Measurements from ENCODE around the gene DIABLO. TPM values are rescaled to one million over a fixed set of nuclear protein-coding genes. Genes with fewer than 3 reads are reported as not detected.
"Not testable (repeated sequence)": the region's sequence is repeated elsewhere in the genome, so short reads cannot be mapped to it uniquely, and the experiment has no call there.

DIABLO gene
- total RNA-seq, 1 experiment from 2014 or later = 68.7 TPM

DNA sequence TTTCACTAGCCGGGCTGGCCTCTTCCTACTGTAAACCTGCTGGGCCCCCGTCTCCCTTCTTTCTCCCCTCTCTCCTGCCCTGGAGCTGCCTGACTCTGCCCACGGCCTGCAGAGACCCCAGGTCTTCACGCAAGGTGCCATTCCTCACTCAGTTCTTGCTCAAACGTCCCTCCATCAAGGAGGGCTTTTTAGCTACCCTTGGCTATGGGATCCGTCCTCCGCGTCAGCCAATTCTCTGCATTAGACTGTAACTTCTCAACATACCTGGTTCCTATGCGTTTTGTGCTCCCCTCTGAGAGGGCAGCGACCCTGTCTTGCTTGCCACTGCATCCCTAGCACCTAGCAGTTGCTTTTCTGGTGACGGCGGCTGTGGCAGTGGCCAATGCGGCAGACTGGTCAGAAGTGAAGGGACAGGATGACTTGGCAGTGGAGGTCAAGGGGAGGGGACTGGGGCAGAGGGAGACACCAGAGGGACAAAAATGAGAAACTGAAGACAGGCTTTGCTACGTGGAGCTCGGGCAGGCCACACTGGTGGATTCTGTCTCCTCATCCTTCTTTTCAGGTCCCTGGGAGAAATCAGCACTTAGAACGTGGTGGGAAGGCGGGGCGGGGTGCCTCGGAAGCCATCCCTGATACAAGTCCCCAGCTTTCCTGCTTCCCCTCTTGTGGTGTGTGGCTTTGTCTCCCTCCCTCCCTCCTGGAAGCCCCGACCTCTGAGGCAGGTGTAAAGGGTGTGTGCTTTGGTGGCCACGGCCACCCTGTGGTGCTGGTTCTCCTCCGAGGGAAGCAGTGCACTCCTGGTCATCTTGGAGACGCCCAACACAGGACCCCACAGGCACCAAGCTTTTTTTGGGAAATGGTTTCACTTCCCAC lies 20.6 kb downstream of the DIABLO start:
- TSS peak; percentile 19 for BruUV-seq (replicated peaks)
- peaks cover 45% of the 10 kb centered on the region for H3K27me3 Mint-ChIP-seq (ENCODE audit: unreplicated experiment)
- peak overlapping the region; percentile 1 for H3K27ac Mint-ChIP-seq (ENCODE audit: unreplicated experiment)
- no peaks in the 10 kb centered on the region for H3K9me3 Mint-ChIP-seq (ENCODE audit: low read depth, unreplicated experiment)
- intact Hi-C loops (cut with micrococcal nuclease; ENCODE audit: unreplicated experiment) = no loop called here
- DNase-seq = no peak
- H3K4me1 Mint-ChIP-seq (ENCODE audit: low read depth, unreplicated experiment) = no peaks in the 10 kb centered on the region
- peaks cover 59% of the 10 kb centered on the region for H3K36me3 Mint-ChIP-seq (ENCODE audit: insufficient read depth, unreplicated experiment)
- H3K4me3 Mint-ChIP-seq (ENCODE audit: low read depth, unreplicated experiment) = peak overlapping the region; percentile 70
- TF ChIP-seq, protein P1, sequence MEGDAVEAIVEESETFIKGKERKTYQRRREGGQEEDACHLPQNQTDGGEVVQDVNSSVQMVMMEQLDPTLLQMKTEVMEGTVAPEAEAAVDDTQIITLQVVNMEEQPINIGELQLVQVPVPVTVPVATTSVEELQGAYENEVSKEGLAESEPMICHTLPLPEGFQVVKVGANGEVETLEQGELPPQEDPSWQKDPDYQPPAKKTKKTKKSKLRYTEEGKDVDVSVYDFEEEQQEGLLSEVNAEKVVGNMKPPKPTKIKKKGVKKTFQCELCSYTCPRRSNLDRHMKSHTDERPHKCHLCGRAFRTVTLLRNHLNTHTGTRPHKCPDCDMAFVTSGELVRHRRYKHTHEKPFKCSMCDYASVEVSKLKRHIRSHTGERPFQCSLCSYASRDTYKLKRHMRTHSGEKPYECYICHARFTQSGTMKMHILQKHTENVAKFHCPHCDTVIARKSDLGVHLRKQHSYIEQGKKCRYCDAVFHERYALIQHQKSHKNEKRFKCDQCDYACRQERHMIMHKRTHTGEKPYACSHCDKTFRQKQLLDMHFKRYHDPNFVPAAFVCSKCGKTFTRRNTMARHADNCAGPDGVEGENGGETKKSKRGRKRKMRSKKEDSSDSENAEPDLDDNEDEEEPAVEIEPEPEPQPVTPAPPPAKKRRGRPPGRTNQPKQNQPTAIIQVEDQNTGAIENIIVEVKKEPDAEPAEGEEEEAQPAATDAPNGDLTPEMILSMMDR (IDR thresholded peaks at IDR 0.05; ENCODE audit: unreplicated experiment) = no peak
- CTCF ChIA-PET = interaction anchor here (0.6 kb wide), 2 partner anchors 206 to 715 kb away, joined by 3 to 4 read pairs; no protein-coding TSS in a partner anchor

DNA sequence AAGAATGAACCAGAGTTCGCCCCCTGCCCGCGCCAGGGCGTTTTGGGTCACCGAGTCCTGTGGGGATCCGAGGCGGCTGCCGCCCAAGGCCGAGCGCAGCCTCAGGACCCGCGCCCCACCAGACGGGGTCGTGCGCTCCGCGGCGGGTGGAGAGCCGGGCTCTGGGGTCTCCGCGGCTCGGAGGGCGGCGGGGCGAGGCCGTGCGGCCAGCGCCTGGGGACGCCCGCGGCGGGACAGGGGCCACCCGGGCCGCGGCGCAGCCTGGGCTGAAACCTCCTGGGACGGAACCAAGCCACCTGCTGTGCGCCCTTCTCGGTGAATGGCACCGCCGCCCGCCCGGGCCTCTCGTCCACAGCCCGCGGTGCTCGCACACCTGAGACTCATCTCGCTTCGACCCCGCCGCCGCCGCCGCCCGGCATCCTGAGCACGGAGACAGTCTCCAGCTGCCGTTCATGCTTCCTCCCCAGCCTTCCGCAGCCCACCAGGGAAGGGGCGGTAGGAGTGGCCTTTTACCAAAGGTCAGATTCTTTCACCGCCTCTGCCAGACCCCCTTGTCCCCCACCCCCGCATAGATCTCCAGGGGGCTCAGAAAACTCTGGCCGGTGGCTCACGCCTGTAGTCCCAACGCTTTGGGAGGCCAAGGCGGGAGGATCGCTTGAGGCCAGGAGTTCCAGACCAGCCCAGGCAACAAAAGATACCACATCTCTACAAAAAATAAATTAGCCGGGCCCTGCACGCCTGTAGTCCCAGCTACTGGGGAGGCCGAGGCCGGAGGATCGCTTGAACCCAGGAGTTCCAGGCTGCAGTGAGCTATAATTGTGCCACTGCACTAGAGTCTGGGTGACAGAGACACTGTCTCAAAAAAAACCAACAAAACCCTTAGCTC lies 21.4 kb downstream of the DIABLO start:
- H3K27ac Mint-ChIP-seq (ENCODE audit: unreplicated experiment) = peak overlapping the region; percentile 1

DNA sequence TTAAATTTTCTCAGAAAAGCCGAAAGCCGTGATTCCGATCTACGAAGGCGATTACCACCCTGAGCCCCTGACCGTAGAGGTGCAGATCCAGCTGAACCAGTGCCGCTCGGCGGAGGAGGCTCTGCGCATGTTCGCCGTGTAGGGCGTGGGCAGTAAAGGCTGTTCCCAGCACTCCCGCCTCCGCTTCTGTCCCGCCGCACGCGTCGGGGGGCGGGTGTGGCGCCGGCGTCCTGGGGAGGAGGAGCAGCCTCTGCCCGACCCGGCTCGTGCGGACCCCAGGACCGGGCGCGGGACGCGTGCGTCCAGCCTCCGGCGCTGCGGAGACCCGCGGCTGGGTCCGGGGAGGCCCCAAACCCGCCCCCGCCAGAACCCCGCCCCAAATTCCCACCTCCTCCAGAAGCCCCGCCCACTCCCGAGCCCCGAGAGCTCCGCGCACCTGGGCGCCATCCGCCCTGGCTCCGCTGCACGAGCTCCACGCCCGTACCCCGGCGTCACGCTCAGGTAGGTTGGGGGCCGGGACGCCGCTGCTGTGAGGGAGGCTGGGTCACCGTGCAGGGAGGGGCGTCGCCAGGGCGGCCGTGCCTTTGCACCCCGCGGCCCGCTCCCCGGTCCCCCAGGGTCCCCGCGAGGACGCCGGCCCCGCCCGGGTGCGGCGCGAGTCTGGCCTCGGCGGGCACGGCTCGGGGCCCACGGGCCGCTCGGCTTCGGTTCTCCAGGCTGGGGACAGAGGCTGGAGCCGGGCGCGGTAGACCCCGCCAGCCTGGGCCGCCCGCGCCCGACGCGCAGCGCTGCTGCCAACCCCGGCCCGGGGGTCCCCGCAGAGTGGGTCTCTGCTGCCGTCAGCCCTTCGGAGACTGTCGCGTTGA lies 22.3 kb downstream of the DIABLO start, which contains the start of gene B3GNT4:
B3GNT4 (plus strand) TSS at position 409 of the 866 bp plus-strand sequence. CDS start 910 bp downstream, outside the sequence.
- Mint-ChIP-seq H3K9me3 (ENCODE audit: low read depth, unreplicated experiment) (no peaks in the 10 kb centered on the region), H3K4me3 (ENCODE audit: low read depth, unreplicated experiment) (peak within 1 kb of the TSS; percentile 70), H3K27me3 (ENCODE audit: unreplicated experiment) (peaks cover 61% of the 10 kb centered on the region), H3K27ac (ENCODE audit: unreplicated experiment) (peak within 1 kb of the TSS; percentile 1), H3K4me1 (ENCODE audit: low read depth, unreplicated experiment) (no peaks in the 10 kb centered on the region), H3K36me3 (ENCODE audit: insufficient read depth, unreplicated experiment) (peaks cover 55% of the 10 kb centered on the region)
- intact Hi-C loops (cut with micrococcal nuclease; ENCODE audit: unreplicated experiment) = no loop called here
- CTCF ChIA-PET = interaction anchor here (0.6 to 0.9 kb wide), 4 partner anchors 106 to 297 kb away, joined by 3 to 4 read pairs (median 3); partner anchors contain the start of gene ZCCHC8
- peak; percentile 78 for DNase-seq
- no TSS peak for BruUV-seq (replicated peaks)
- TF ChIP-seq, protein P1 (IDR thresholded peaks at IDR 0.05; ENCODE audit: unreplicated experiment) = no peak

More for the DNA sequence above, 21.4 kb downstream of the DIABLO start:
- CTCF ChIA-PET = interaction anchor here (0.6 kb wide), 1 partner anchor 296 kb away, joined by 4 read pairs; the partner anchor contains the start of gene ZCCHC8
- H3K36me3 Mint-ChIP-seq (ENCODE audit: insufficient read depth, unreplicated experiment) = peaks cover 58% of the 10 kb centered on the region
- intact Hi-C loops (cut with micrococcal nuclease; ENCODE audit: unreplicated experiment) = no loop called here
- H3K4me3 Mint-ChIP-seq (ENCODE audit: low read depth, unreplicated experiment) = peak overlapping the region; percentile 70
- no peak for DNase-seq
- H3K27me3 Mint-ChIP-seq (ENCODE audit: unreplicated experiment) = peaks cover 54% of the 10 kb centered on the region
- H3K4me1 Mint-ChIP-seq (ENCODE audit: low read depth, unreplicated experiment) = no peaks in the 10 kb centered on the region
- H3K9me3 Mint-ChIP-seq (ENCODE audit: low read depth, unreplicated experiment) = no peaks in the 10 kb centered on the region
- BruUV-seq (replicated peaks) = no TSS peak
- TF ChIP-seq, protein P1 (IDR thresholded peaks at IDR 0.05; ENCODE audit: unreplicated experiment) = no peak

DNA sequence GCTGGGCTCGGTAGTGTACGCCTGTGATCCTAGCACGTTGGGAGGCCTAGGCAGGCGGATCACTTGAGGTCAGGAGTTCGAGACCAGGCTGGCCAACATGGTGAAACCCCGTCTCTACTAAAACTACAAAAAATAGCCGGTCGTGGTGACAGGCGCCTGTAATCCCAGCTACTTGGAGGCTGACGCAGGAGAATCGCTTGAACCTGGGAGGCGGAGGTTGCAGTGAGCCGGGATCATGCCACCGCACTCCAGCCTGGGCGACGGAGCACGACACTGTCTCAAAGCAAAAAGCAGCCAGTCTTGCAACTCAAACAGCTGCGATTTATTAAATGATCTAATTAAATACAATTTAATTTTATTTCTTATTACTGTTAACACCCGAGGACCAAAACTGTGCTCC lies 23.0 kb downstream of the DIABLO start:
- DNase-seq; H3K9me3 Mint-ChIP-seq (ENCODE audit: low read depth, unreplicated experiment); H3K4me1 Mint-ChIP-seq (ENCODE audit: low read depth, unreplicated experiment); BruUV-seq (replicated peaks); intact Hi-C loops (cut with micrococcal nuclease; ENCODE audit: unreplicated experiment); H3K27ac Mint-ChIP-seq (ENCODE audit: unreplicated experiment): not testable (repeated sequence)
- H3K4me3 Mint-ChIP-seq (ENCODE audit: low read depth, unreplicated experiment) = peak overlapping the region; percentile 70
- H3K27me3 Mint-ChIP-seq (ENCODE audit: unreplicated experiment) = peaks cover 69% of the 10 kb centered on the region
- CTCF ChIA-PET = interaction anchor here (0.6 kb wide), 1 partner anchor 198 kb away, joined by 3 read pairs; no protein-coding TSS in a partner anchor
- H3K36me3 Mint-ChIP-seq (ENCODE audit: insufficient read depth, unreplicated experiment) = peaks cover 48% of the 10 kb centered on the region
